HG02571 (cell line): ENCODE measurements around the gene FBXO31.
A peak's percentile ranks its signal among the peaks of the same experiment; 100 is the strongest.

Experiments
- ATAC-seq: cut with Tn5 transposase; IDR thresholded peaks from one replicate; pipeline ENCODE4 v1.9.1; 2021; ENCODE audit warnings: mild to moderate bottlenecking, moderate library complexity; ENCODE audit not compliant: unreplicated experiment

The FBXO31 gene

GRCh38 chr16:87330646-87331045 is 52.9 kb downstream of the FBXO31 start:
- no peak for ATAC-seq

DNA sequence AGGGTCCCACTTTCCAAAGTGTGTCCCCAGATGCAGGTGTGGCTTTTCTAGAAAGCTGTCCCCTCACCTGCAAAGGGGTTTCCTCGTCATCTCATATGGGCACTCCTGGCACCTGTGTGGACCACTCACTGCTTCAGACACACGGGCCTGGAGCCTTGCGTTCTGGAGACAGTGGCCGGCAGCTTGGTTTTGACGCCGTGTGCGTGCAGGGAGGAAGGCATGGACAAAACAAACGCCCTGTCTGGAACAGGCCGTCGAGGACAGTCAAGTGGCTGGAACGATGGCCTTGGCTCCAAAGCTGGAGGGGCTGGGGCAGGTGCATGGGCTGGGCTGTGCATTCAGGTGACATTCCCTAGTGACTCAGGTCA is 53.3 kb downstream of the FBXO31 start:
- ATAC-seq: no peak

GRCh38 chr16:87329436-87330256 is 53.9 kb downstream of the FBXO31 start:
- no peak for ATAC-seq

GRCh38 chr16:87328846-87329245 is 54.7 kb downstream of the FBXO31 start:
- ATAC-seq: no peak

- ATAC-seq: no peak
Observed at GRCh38 chr16:87327798-87328495, 55.6 kb downstream of the FBXO31 start.

GRCh38 chr16:87326151-87326571 is 57.4 kb downstream of the FBXO31 start:
- ATAC-seq: no peak

DNA sequence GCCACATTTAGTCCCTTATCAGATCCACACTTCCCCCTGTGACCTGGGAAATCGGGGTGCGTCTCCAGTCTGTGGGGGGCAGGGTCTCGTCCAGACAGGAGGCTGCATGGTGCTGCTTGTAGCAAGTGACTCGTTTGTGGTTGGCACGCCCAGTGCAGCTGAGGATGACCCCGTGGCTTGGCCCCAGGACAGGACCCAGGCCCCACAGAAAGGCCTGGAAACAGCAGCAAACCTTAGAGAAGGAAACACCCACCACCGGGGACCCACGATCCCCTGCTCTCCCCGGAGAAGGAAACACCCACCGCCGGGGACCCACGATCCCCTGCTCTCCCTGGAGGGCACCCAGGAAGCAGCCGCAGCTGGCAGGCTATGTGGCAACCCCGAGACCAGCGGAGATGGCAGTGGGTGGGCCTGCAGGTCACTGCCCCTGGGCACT is 58.1 kb downstream of the FBXO31 start:
- ATAC-seq: no peak

DNA sequence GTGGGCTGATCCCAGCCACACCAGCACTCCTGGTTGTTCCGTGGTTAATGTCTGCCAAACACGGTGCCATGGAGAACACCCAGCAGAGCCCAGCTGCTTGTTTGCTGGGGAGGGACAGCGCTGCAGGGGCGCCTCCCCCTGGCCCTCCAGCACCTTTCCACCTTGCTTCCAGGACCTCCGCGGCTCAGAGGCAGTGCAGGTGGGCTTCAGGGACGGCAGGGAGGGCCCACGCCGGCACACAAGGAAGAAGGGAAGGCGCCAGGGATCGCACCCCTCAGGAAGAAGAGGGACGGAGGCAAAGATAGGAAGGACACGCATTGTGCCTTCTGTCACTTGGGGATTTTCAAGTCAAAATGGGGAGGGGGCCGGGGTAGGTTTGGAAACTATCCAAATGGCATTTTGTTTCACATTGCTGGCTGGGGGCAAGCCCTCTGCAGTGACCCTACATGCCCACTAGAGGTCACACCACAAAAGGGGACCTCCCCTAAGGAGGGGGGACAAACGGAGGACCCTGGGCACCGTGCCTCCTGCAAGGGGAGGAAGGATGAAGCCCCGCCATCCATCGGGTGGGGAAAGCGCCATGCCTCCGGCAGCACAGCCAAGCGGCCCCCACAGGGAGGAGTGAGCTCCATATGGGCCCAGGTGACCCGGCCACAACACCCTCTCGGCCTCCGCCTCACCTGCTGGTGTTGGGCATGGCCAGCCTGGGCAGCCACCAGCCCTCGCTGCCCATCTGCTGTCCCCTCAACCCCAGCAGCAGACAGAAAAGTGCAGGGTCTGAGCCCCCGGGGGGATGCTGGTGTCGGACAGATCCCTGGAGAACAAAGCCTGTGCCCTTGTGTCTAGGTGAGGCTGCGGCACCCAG is 58.9 kb downstream of the FBXO31 start:
- no peak for ATAC-seq

DNA sequence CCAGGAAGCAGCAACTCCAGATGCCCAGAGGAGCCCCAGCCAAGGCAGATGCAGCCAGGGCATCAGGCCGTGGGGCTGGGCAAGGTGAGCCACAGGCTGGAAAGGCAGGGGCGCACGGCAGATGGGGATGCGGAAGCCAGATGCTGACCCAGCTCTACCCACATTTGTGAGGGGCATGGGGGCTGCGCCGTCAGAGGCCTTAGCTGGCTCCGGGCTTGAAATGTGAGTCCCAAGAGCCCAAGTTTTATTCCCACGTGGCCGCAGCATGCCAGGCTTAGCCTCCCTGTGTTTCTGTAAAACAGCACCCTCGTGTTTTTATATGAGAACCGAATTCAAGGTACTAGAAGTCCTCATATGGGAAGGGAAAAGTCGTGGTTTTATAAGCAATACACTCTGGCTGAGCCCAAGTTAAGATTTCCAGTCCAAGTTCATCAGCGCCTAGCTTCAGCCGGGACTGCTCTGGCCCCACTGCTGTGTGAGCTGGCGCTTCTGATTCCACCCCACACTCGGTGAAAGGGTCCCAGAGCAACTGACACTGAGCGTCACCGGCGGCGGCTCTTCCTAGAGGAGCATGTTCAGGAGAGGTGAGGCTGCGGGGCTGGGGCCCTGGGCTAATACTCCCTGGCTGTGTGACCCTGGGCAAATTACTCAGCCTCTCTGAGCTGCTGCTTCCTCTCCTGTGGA is 59.7 kb downstream of the FBXO31 start:
- ATAC-seq: no peak

GRCh38 chr16:87322833-87323726 is 60.5 kb downstream of the FBXO31 start:
- ATAC-seq: no peak

DNA sequence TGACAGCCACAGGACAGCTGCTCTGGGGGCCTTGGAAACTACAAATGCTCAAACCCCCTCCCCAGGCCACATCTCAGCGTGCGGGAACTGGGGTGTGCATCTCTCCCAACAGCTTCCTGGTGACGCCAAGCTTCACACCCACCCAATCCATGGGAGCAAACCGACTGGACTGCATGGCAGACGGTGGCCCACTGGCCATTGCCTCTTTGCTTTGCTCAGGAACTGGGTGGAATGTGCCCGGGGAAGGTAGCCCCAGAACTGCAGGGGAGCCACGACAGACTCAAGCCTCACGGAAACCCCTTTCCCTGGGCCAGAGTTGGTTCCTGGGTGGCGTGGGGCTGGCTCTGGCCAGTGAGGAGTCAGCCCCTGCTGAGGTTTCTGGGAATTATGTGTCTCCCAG is 61.2 kb downstream of the FBXO31 start:
- ATAC-seq: no peak

DNA sequence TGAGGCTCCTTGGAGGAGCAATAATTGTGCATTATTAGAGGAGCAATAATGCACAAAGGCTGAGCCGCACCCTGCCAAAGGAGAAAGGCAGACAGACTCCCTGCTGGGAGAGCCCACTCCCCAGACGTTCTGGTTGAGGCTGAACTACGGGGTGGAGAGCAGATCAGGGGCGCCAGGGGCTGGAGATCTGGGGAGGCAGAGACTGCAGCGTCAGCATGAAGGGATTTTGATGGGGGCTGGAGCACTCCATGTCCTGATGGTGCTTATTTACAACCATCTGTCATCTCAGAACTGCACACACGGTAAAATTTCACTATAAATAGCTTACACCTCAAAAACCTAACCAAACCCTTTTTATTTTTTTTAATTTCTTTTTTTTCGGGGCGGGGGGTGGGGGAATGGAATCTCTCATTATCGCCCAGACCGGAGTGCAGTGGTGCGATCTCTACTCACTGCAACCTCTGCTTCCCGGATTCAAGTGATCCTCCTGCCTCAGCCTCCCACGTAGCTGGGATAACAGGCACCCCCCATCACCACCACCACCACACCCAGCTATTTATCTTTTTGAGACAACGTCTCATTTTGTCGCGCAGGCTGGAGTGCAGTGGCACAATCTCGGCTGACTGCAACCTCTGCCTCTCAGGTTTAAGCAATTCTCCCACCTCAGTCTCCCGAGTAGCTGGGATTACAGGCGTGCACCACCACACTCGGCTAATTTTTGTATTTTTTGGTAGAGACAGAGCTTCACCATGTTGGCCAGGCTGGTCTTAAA is 62.1 kb downstream of the FBXO31 start:
- ATAC-seq: no peak

GRCh38 chr16:87320510-87321227 is 62.9 kb downstream of the FBXO31 start:
- ATAC-seq: no peak

GRCh38 chr16:87319997-87320491 is 63.5 kb downstream of the FBXO31 start:
- ATAC-seq: no peak

GRCh38 chr16:87319011-87319410 is 64.6 kb downstream of the FBXO31 start:
- ATAC-seq: no peak

DNA sequence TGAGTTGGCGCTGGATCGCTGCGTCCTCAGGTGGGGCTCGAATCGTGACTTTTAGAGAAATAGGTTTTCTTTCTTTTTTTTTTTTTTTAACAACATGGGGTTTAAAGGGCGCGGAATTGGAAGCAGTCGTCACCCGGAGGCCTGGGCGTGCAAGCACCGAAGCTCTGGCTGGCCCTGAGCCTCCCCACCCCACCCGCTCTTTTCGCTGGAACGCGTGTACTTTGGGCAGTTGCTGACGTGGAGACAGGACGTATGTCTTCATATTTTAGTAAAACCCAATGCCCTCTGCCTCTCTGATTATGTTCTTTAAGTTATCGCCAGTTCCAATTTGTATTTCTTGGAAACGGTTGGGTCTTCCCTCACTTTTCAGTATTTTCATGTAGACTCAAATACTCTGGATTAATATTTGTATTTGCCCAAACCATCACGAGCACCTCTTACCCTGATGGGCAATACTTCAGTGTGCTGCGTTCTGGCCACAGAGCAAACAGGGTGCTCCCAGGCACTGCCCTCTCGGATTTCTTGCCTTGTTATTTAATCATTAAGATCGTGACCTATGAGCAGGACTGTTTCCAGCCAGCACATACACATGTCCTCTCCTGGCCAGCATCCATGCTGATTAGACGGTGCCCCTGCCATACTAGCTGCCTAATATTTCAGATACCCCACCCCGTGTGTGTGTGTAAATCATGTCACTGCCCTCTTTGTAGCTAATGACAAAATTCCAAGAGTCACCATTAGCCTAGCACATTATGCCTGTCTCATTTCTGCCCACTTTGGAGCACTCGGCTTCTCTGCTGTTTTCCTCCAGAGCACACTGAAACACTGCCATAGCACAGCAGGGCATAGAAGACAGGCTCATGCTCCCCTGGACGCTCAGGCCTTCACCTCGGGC is 65.6 kb downstream of the FBXO31 start:
- peak; percentile 28 for ATAC-seq
